ENCODE data around the gene CAPNS1.
"Not testable (repeated sequence)": the region's sequence is repeated elsewhere in the genome, so short reads cannot be mapped to it uniquely, and the experiment has no call there.

Gene CAPNS1

GRCh38 chr19:36110487-36111199, 29.2 kb upstream of the CAPNS1 start, which contains the start of gene OVOL3:
Gene OVOL3, plus strand, starts transcription at chr19:36111143. Its CDS starts 60 bp downstream, at chr19:36111203.
- Mint-ChIP-seq H3K27me3 (no peaks in the 10 kb centered on the region), H3K27ac (peak within 1 kb of the TSS; percentile 57 to 93), H3K4me3 (no peak within 1 kb of the TSS), H3K9me3 (no peaks in the 10 kb centered on the region), H3K4me1 (peaks cover 23% of the 10 kb centered on the region)
- no peak for DNase-seq
- ATAC-seq, result no peak

GRCh38 chr19:36111200-36111539, 28.7 kb upstream of the CAPNS1 start:
- Mint-ChIP-seq H3K9me3 (no peaks in the 10 kb centered on the region), H3K4me1 (peaks cover 28% of the 10 kb centered on the region), H3K4me3 (no peak overlapping the region), H3K27ac (no peak overlapping the region), H3K27me3 (no peaks in the 10 kb centered on the region)
- ATAC-seq (no peak), DNase-seq (no peak)

- Mint-ChIP-seq H3K4me1 (peaks cover 40% of the 10 kb centered on the region), H3K27me3 (no peaks in the 10 kb centered on the region), H3K4me3 (peak overlapping the region; percentile 67 to 99), H3K27ac (peak overlapping the region in 1 of 2 donors; percentile 72), H3K9me3 (no peaks in the 10 kb centered on the region)
- DNase-seq (no peak), ATAC-seq (no peak)
These were observed 27.2 kb upstream of the CAPNS1 start for GRCh38 chr19:36112678-36113077.

GRCh38 chr19:36113425-36113824, 26.4 kb upstream of the CAPNS1 start:
- Mint-ChIP-seq H3K4me1 (peaks cover 48% of the 10 kb centered on the region), H3K9me3 (no peaks in the 10 kb centered on the region), H3K27me3 (no peaks in the 10 kb centered on the region), H3K4me3 (peak overlapping the region; percentile 99), H3K27ac (peak overlapping the region; percentile 27 to 99)
- ATAC-seq (no peak), DNase-seq (no peak)

GRCh38 chr19:36113894-36114720, 25.8 kb upstream of the CAPNS1 start:
- H3K4me3 Mint-ChIP-seq, result peak overlapping the region; percentile 99
- ATAC-seq, result peak; percentile 0
- H3K9me3 Mint-ChIP-seq, result no peaks in the 10 kb centered on the region
- peaks cover 48% of the 10 kb centered on the region for H3K4me1 Mint-ChIP-seq
- peak in 1 of 2 donors; percentile 40 for DNase-seq
- no peaks in the 10 kb centered on the region for H3K27me3 Mint-ChIP-seq
- H3K27ac Mint-ChIP-seq, result peak overlapping the region; percentile 97 to 99

- H3K27me3 Mint-ChIP-seq, result no peaks in the 10 kb centered on the region
- peaks cover 49% of the 10 kb centered on the region for H3K4me1 Mint-ChIP-seq
- DNase-seq (peak; percentile 99), ATAC-seq (peak; percentile 91)
- peak within 1 kb of the TSS; percentile 97 to 99 for H3K27ac Mint-ChIP-seq
- H3K4me3 Mint-ChIP-seq, result peak within 1 kb of the TSS; percentile 99
- H3K9me3 Mint-ChIP-seq, result no peaks in the 10 kb centered on the region
These were observed 25.0 kb upstream of the CAPNS1 start, which contains the start of gene POLR2I for GRCh38 chr19:36114721-36115452. Gene POLR2I, minus strand, starts transcription at chr19:36114875. Its CDS starts 19 bp downstream, at chr19:36114856.

- no peak for DNase-seq
- Mint-ChIP-seq H3K4me1 (peaks cover 57% of the 10 kb centered on the region), H3K4me3 (peak within 1 kb of the TSS; percentile 99), H3K27ac (peak within 1 kb of the TSS; percentile 97 to 99), H3K9me3 (no peaks in the 10 kb centered on the region), H3K27me3 (no peaks in the 10 kb centered on the region)
- peak; percentile 67 for ATAC-seq
These were observed 24.2 kb upstream of the CAPNS1 start, which contains the start of gene TBCB for GRCh38 chr19:36115453-36116343. Gene TBCB, plus strand, starts transcription at chr19:36115468. Its CDS starts 93 bp downstream, at chr19:36115561.

- H3K27ac Mint-ChIP-seq, result no peak overlapping the region
- DNase-seq (no peak), ATAC-seq (no peak)
- peak overlapping the region; percentile 99 for H3K4me3 Mint-ChIP-seq
- no peaks in the 10 kb centered on the region for H3K9me3 Mint-ChIP-seq
- H3K4me1 Mint-ChIP-seq, result peaks cover 58% of the 10 kb centered on the region
- no peaks in the 10 kb centered on the region for H3K27me3 Mint-ChIP-seq
These were observed 23.6 kb upstream of the CAPNS1 start for GRCh38 chr19:36116344-36116637.

- H3K27ac Mint-ChIP-seq, result peak overlapping the region in 1 of 2 donors; percentile 96
- no peaks in the 10 kb centered on the region for H3K9me3 Mint-ChIP-seq
- H3K4me1 Mint-ChIP-seq, result peaks cover 36% of the 10 kb centered on the region
- H3K4me3 Mint-ChIP-seq, result no peak overlapping the region
- H3K27me3 Mint-ChIP-seq, result no peaks in the 10 kb centered on the region
- no peak for DNase-seq
- peak; percentile 45 for ATAC-seq
These were observed 19.5 kb upstream of the CAPNS1 start for GRCh38 chr19:36120092-36120983.

GRCh38 chr19:36120984-36121358, 18.9 kb upstream of the CAPNS1 start:
- DNase-seq (no peak), ATAC-seq (no peak)
- Mint-ChIP-seq H3K4me3 (no peak overlapping the region), H3K27ac (no peak overlapping the region), H3K4me1 (peaks cover 39% of the 10 kb centered on the region), H3K9me3 (no peaks in the 10 kb centered on the region), H3K27me3 (no peaks in the 10 kb centered on the region)

GRCh38 chr19:36121486-36122124, 18.3 kb upstream of the CAPNS1 start:
- no peak for ATAC-seq
- H3K27me3 Mint-ChIP-seq, result no peaks in the 10 kb centered on the region

GRCh38 chr19:36125557-36125956, 14.3 kb upstream of the CAPNS1 start:
- ATAC-seq (no peak), DNase-seq (no peak)
- H3K27ac Mint-ChIP-seq, result peak overlapping the region; percentile 38 to 44
- peaks cover 26% of the 10 kb centered on the region for H3K4me1 Mint-ChIP-seq
- H3K9me3 Mint-ChIP-seq, result no peaks in the 10 kb centered on the region
- no peaks in the 10 kb centered on the region for H3K27me3 Mint-ChIP-seq
- H3K4me3 Mint-ChIP-seq, result no peak overlapping the region

More at GRCh38 chr19:36121486-36122124, 18.3 kb upstream of the CAPNS1 start:
- H3K9me3 Mint-ChIP-seq, result no peaks in the 10 kb centered on the region
- no peak overlapping the region for H3K27ac Mint-ChIP-seq
- DNase-seq, result no peak
- peaks cover 33% of the 10 kb centered on the region for H3K4me1 Mint-ChIP-seq
- no peak overlapping the region for H3K4me3 Mint-ChIP-seq

- no peak for DNase-seq
- H3K4me1 Mint-ChIP-seq, result peaks cover 42% of the 10 kb centered on the region
- no peaks in the 10 kb centered on the region for H3K27me3 Mint-ChIP-seq
- H3K9me3 Mint-ChIP-seq, result no peaks in the 10 kb centered on the region
- no peak for ATAC-seq
- H3K27ac Mint-ChIP-seq, result peak overlapping the region; percentile 81 to 97
- H3K4me3 Mint-ChIP-seq, result peak overlapping the region; percentile 85 to 90
These were observed 11.5 kb upstream of the CAPNS1 start for GRCh38 chr19:36128392-36128736.

- H3K27ac Mint-ChIP-seq, DNase-seq, H3K4me3 Mint-ChIP-seq, ATAC-seq, H3K9me3 Mint-ChIP-seq, H3K27me3 Mint-ChIP-seq: not testable (repeated sequence)
- peaks cover 36% of the 10 kb centered on the region for H3K4me1 Mint-ChIP-seq
These were observed 8.6 kb upstream of the CAPNS1 start for GRCh38 chr19:36131221-36131620.

Measured in stimulated activated naive CD8-positive, alpha-beta T cell treated with anti-CD3 and anti-CD28 coated beads, Interleukin-15, amount 100 ng/mL, for 72 hours (primary cell).